PC-9 (cell line): ENCODE data around the gene REXO4. TPM values are rescaled to one million over a fixed set of nuclear protein-coding genes. Genes with fewer than 3 reads are reported as not detected.

Experiments
- BruUV-seq: library from RNA; stranded (reverse); fragments of 400-500 nt; replicated peaks from 2 replicates; lab custom pipeline; 2021; lab: Mats Ljungman, UMichigan
- CTCF ChIA-PET: fragments of 300-600 bp; sonication (Branson Sonifier 250); formaldehyde crosslinking; loops from one replicate; lab custom pipeline; 2022; ENCODE audit warnings: antibody characterized with exemption; lab: Charles Lee
- POLR2A ChIA-PET: fragments of 300-600 bp; sonication (Branson Sonifier 250); formaldehyde crosslinking; loops from one replicate; lab custom pipeline; 2022; ENCODE audit warnings: antibody characterized with exemption; ENCODE audit not compliant: unreplicated experiment; lab: Charles Lee
- DNase-seq, 2 experiments: peaks; one replicate each; pipeline versions ENCODE4 v3.0.0 to v3.0.0-alpha.2; 2015 to 2022; ENCODE audit warnings: mixed read lengths in 1 of 2
- H2AFZ ChIP-seq: fragments of 200-600 bp; sonication (generic); 2 replicates; pipeline ENCODE4 v1.8.1; 2017; ENCODE audit warnings: antibody characterized with exemption
- H3F3A ChIP-seq: fragments of 200-600 bp; sonication (generic); 2 replicates; pipeline ENCODE4 v1.8.1; 2017; ENCODE audit warnings: antibody characterized with exemption, mild to moderate bottlenecking, low read depth; ENCODE audit not compliant: insufficient read depth
- H3K27ac ChIP-seq: fragments of 200-600 bp; sonication (generic); 2 replicates; pipeline ENCODE4 v1.6.1; 2016; ENCODE audit warnings: mixed run types
- H3K27me3 ChIP-seq: fragments of 200-600 bp; sonication (generic); 2 replicates; pipeline ENCODE4 v1.6.1; 2016; ENCODE audit warnings: low read depth, mixed run types; ENCODE audit not compliant: insufficient read depth
- H3K36me3 ChIP-seq: fragments of 200-600 bp; sonication (generic); 2 replicates; pipeline ENCODE4 v1.6.1; 2016; ENCODE audit warnings: low read depth, mixed run types
- H3K4me1 ChIP-seq: fragments of 200-600 bp; sonication (generic); replicated peaks from 2 replicates; pipeline ENCODE4 v1.6.1; 2016; ENCODE audit warnings: mixed run types; ENCODE audit not compliant: insufficient read depth
- H3K4me2 ChIP-seq: fragments of 200-600 bp; sonication (generic); 2 replicates; pipeline ENCODE4 v1.6.1; 2017; ENCODE audit warnings: mixed run types
- H3K4me3 ChIP-seq: fragments of 200-600 bp; sonication (generic); 2 replicates; pipeline ENCODE4 v1.6.1; 2016; ENCODE audit warnings: mixed run types
- H3K79me2 ChIP-seq: fragments of 200-600 bp; sonication (generic); 2 replicates; pipeline ENCODE4 v1.6.1; 2017; ENCODE audit warnings: low read depth, mixed run types
- H3K9me2 ChIP-seq: fragments of 200-600 bp; sonication (generic); 2 replicates; pipeline ENCODE4 v1.8.1; 2017; ENCODE audit warnings: mild to moderate bottlenecking; ENCODE audit not compliant: insufficient read depth
- H3K9me3 ChIP-seq: fragments of 200-600 bp; sonication (generic); 2 replicates; pipeline ENCODE4 v1.8.1; 2016; ENCODE audit warnings: low read depth; ENCODE audit not compliant: insufficient read depth
- H4K20me1 ChIP-seq: fragments of 200-600 bp; sonication (generic); 2 replicates; pipeline ENCODE4 v1.8.1; 2017; ENCODE audit not compliant: insufficient read depth
- CTCF ChIP-seq: fragments of 200-600 bp; sonication (generic); conservative IDR thresholded peaks from 2 replicates; pipeline ENCODE4 v1.6.1; 2017; ENCODE audit warnings: mixed run types, antibody characterized with exemption, mild to moderate bottlenecking, moderate library complexity
- EZH2 ChIP-seq: fragments of 200-600 bp; sonication (generic); IDR thresholded peaks from 2 replicates; pipeline ENCODE4 v1.8.0; 2017; ENCODE audit warnings: antibody characterized with exemption, low read depth
- intact Hi-C: fragments of 100-400 bp; cut with micrococcal nuclease; formaldehyde crosslinking; loops from one replicate; pipeline ENCODE4 v1.10.0; 2022; ENCODE audit not compliant: unreplicated experiment
- total RNA-seq: library from RNA; stranded (reverse); gene quantifications from 2 replicates; pipeline ENCODE4 v1.2.3, GENCODE V29; 2021

REXO4 gene
- total RNA-seq, 1 experiment from 2014 or later = 32.6 TPM

GRCh38 chr9:133371261-133371711 lies 46.5 kb downstream of the REXO4 start:
- TF ChIP-seq CTCF (no peak), EZH2 (no peak)
- CTCF ChIA-PET = interaction anchor here (0.6 to 1.1 kb wide), 2 partner anchors 14 to 394 kb away, joined by 5 to 9 read pairs; no protein-coding TSS in a partner anchor
- H3K9me2 ChIP-seq = no peaks in the 10 kb centered on the region
- peaks cover 14% of the 10 kb centered on the region for H3K36me3 ChIP-seq
- H3K27me3 ChIP-seq = no peaks in the 10 kb centered on the region
- H3K79me2 ChIP-seq = peaks cover 87% of the 10 kb centered on the region
- POLR2A ChIA-PET = no interaction called here
- DNase-seq = no peak
- H3K27ac ChIP-seq = no peak overlapping the region
- intact Hi-C loops = no loop called here
- no peak overlapping the region for H3K4me3 ChIP-seq
- BruUV-seq = no TSS peak
- no peaks in the 10 kb centered on the region for H3K9me3 ChIP-seq
- peaks cover 86% of the 10 kb centered on the region for H4K20me1 ChIP-seq
- no peak overlapping the region for H3K4me2 ChIP-seq
- no peak overlapping the region for H2AFZ ChIP-seq
- peaks cover 7% of the 10 kb centered on the region; the same call in 1 of the 2 replicates for H3F3A ChIP-seq
- 0 out of 2 replicates have a peak, but pooled peaks cover 10% of the 10 kb centered on the region for H3K4me1 ChIP-seq

GRCh38 chr9:133370685-133371084 lies 47.1 kb downstream of the REXO4 start:
- 0 out of 2 replicates have a peak, but pooled peaks cover 10% of the 10 kb centered on the region for H3K4me1 ChIP-seq
- peaks cover 19% of the 10 kb centered on the region for H3K36me3 ChIP-seq

GRCh38 chr9:133369933-133370332 lies 47.9 kb downstream of the REXO4 start:
- ChIA-PET CTCF (no interaction called here), POLR2A (no interaction called here)
- Histone ChIP-seq H3K27ac (no peak overlapping the region), H3K9me2 (no peaks in the 10 kb centered on the region), H3K4me1 (0 out of 2 replicates have a peak, but pooled peaks cover 10% of the 10 kb centered on the region), H3K79me2 (peaks cover 81% of the 10 kb centered on the region), H3K9me3 (no peaks in the 10 kb centered on the region), H3K27me3 (no peaks in the 10 kb centered on the region), H3F3A (peaks cover 7% of the 10 kb centered on the region; the same call in 1 of the 2 replicates), H4K20me1 (peaks cover 98% of the 10 kb centered on the region), H3K4me3 (no peak overlapping the region), H3K4me2 (no peak overlapping the region), H3K36me3 (peaks cover 26% of the 10 kb centered on the region), H2AFZ (no peak overlapping the region)
- no peak for TF ChIP-seq EZH2
- TF ChIP-seq CTCF = no peak
- intact Hi-C loops = no loop called here
- DNase-seq = no peak
- BruUV-seq = no TSS peak

More at GRCh38 chr9:133370685-133371084, 47.1 kb downstream of the REXO4 start:
- no peak for DNase-seq
- Histone ChIP-seq H4K20me1 (peaks cover 92% of the 10 kb centered on the region), H3K27me3 (no peaks in the 10 kb centered on the region), H3F3A (peaks cover 7% of the 10 kb centered on the region; the same call in 1 of the 2 replicates), H3K4me2 (no peak overlapping the region), H3K27ac (no peak overlapping the region), H3K9me3 (no peaks in the 10 kb centered on the region), H3K79me2 (peaks cover 87% of the 10 kb centered on the region), H2AFZ (no peak overlapping the region), H3K9me2 (no peaks in the 10 kb centered on the region), H3K4me3 (no peak overlapping the region)
- no peak for TF ChIP-seq CTCF
- TF ChIP-seq EZH2 = no peak
- no TSS peak for BruUV-seq
- intact Hi-C loops = no loop called here
- POLR2A ChIA-PET = no interaction called here
- CTCF ChIA-PET = interaction anchor here (0.6 to 1.1 kb wide), 2 partner anchors 14 to 395 kb away, joined by 5 to 9 read pairs; no protein-coding TSS in a partner anchor
